ENCODE data around the gene SNAI3. TPM values are rescaled to one million over a fixed set of nuclear protein-coding genes. Genes with fewer than 3 reads are reported as not detected.

Gene SNAI3
- total and polyA plus RNA-seq, 2 of the 4 experiments (the other 2 are of a cell fraction) = 0.21 TPM; not detected in 1

DNA sequence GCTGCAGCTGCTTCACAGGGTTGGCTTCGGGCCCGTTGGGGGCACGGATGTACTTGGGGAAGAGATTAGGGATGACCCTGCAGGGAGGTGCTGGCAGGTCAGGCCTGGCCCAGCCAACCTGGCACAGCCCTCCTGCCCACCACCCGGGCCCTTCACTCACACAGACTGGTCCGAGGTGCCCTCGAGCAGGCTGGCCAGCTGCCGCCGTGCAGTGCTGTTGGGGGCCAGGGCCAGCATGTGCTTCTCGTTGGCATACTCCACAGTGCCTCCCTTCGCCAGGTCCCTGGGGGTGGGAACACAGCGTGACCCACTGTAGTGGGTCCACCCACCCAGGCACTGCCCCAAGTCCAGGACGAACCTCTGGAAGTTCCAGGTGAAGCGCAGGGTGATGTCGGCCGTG is 29.9 kb upstream of the SNAI3 start:
- intact Hi-C loops (cut with micrococcal nuclease) = no loop called here
- Histone ChIP-seq H3K14ac (replicated peaks; ENCODE audit: low read depth, low read length) (no peak overlapping the region), H3K56ac (ENCODE audit: extremely low read depth, insufficient read depth, low read length) (no peak overlapping the region), H3K36me3 (ENCODE audit: control insufficient read depth, insufficient read depth, low read length) (peaks cover 76% of the 10 kb centered on the region), H3K9ac (ENCODE audit: low read depth, low read length) (no peak overlapping the region), H4K5ac (ENCODE audit: low read depth, low read length) (no peak overlapping the region), H3K4me3 (ENCODE audit: insufficient read depth, low read depth, low read length) (no peak overlapping the region), H2AFZ (replicated peaks; ENCODE audit: low read length, poor library complexity) (peak overlapping the region; percentile 11), H2BK20ac (ENCODE audit: low read depth, low read length) (no peak overlapping the region), H3K9me3 (ENCODE audit: control insufficient read depth, insufficient read depth, low read length) (no peaks in the 10 kb centered on the region), H2BK120ac (ENCODE audit: low read depth, low read length) (no peak overlapping the region), H3K27ac (ENCODE audit: insufficient read depth, low read length) (no peak overlapping the region), H3K4ac (ENCODE audit: low read depth, low read length) (no peak overlapping the region), H4K8ac (ENCODE audit: low read depth in 2 of 2, low read length in 2 of 2) (no peak overlapping the region), H2AK5ac (ENCODE audit: low read depth, low read length) (no peak overlapping the region), H3K79me1 (ENCODE audit: low read depth in 1 of 2, low read length in 2 of 2) (peaks cover 5 to 33% of the 10 kb centered on the region in 2 experiments; a peak in 3 of 4 replicates), H2AK9ac (replicated peaks; ENCODE audit: low read depth, low read length, poor library complexity) (no peak overlapping the region), H3K4me2 (ENCODE audit: low read depth, low read length) (no peak overlapping the region), H3K9me1 (ENCODE audit: insufficient read depth, low read length) (no peaks in the 10 kb centered on the region), H4K20me1 (ENCODE audit: insufficient read depth, low read length) (peaks cover 37% of the 10 kb centered on the region), H3K27me3 (ENCODE audit: control insufficient read depth, insufficient read depth, low read length) (no peaks in the 10 kb centered on the region), H4K91ac (ENCODE audit: insufficient read depth, low read depth, low read length) (no peak overlapping the region), H3K23ac (ENCODE audit: low read depth, low read length) (no peak overlapping the region), H2BK15ac (ENCODE audit: low read depth, low read length) (no peak overlapping the region), H3K18ac (ENCODE audit: low read depth, low read length) (no peak overlapping the region), H2BK5ac (ENCODE audit: low read depth, low read length, poor library complexity, severe bottlenecking) (no peak overlapping the region), H3K4me1 (ENCODE audit: control insufficient read depth, insufficient read depth, low read length) (no peaks in the 10 kb centered on the region)
- ATAC-seq (ENCODE audit: low read depth) (no peak), DNase-seq (no peak)
- no peak for TF ChIP-seq NFE2L2 (IDR thresholded peaks at IDR 0.05; ENCODE audit: low read depth, low read length)
- TF ChIP-seq SMC3 (IDR thresholded peaks at IDR 0.05; ENCODE audit: low read depth, low read length) = no peak
- TF ChIP-seq MXI1 (IDR thresholded peaks at IDR 0.05; ENCODE audit: borderline replicate concordance, low read depth, low read length) = no peak
- no peak for TF ChIP-seq RAD21 (IDR thresholded peaks at IDR 0.05; ENCODE audit: low read length)
- no peak for TF ChIP-seq MAZ (IDR thresholded peaks at IDR 0.05; ENCODE audit: borderline replicate concordance, low read depth, low read length)
- no peak for TF ChIP-seq BHLHE40 (IDR thresholded peaks at IDR 0.05; ENCODE audit: low read depth, low read length)
- no peak for TF ChIP-seq RCOR1 (IDR thresholded peaks at IDR 0.05; ENCODE audit: insufficient replicate concordance, low read length)
- ChIA-PET CTCF (interaction anchor here (0.6 kb wide), 1 partner anchor 877 kb away, joined by 5 read pairs; no protein-coding TSS in a partner anchor), POLR2A (ENCODE audit: unreplicated experiment) (no interaction called here)
- in situ Hi-C loops (cut with MboI; ENCODE audit: low sequenced_read_pairs) = no loop called here
- BruUV-seq (replicated peaks) = TSS peak; percentile 37
- dilution Hi-C loops (cut with HindIII; ENCODE audit: low sequenced_read_pairs, unreplicated experiment) = no loop called here
- WGBS, 2 experiments (ENCODE audit: extremely low coverage in 2 of 2, insufficient read length in 1 of 2) = 88% methylated on average over 14 of the region's 15 CpGs; no CpG with 5 or more reads in 1 of the 2 experiments

All from IMR-90 (cell line).